Stomach (tissue), 4 donors: Measurements from ENCODE around the gene MINDY3.

ENCODE experiments used
- CTCF ChIP-seq, 7 experiments: fragments of 450-650 bp in 4 of 7; fragments of 200-600 bp in 3 of 7; sonication (generic) in 3 of 7; IDR thresholded peaks; one replicate each; pipeline ENCODE4 v1.5.1; 2016 to 2019; ENCODE audit warnings: antibody characterized with exemption in 7 of 7, control low read depth in 2 of 7, mild to moderate bottlenecking in 1 of 7
- POLR2A ChIP-seq, 4 donors: fragments of 450-650 bp; IDR thresholded peaks; one replicate each; pipeline ENCODE4 v1.6.1; 2016; ENCODE audit warnings: antibody characterized with exemption in 4 of 4, control low read depth in 2 of 4, mild to moderate bottlenecking in 1 of 4, moderate library complexity in 1 of 4
- POLR2AphosphoS5 ChIP-seq, 3 donors: sonication (generic); formaldehyde crosslinking; IDR thresholded peaks; one replicate each; pipeline ENCODE4 v1.6.1; 2016; ENCODE audit warnings: antibody characterized with exemption in 3 of 3

DNA sequence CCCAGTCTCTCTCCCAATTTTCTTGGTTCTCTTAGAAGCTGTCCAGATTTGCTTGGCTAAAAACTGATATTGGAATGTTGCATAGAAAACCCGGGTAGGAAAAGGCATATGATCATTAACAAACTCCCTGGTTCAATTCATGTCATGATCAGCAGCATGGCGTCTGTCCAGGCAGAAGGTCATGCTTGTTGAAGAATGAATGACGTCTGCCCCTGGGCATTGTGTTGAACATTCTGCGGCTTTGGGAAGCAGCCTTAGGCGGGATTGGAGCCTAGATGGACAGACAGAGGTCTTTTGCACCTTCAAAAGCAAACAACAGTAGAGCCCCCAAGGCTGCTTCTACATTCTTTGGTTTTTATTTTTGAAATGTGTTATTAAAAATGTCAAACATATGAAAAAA, 7.7 kb upstream of the MINDY3 start:
- TF ChIP-seq CTCF (IDR thresholded peaks at IDR 0.05) (no peak), POLR2A (IDR thresholded peaks at IDR 0.05) (no peak), POLR2AphosphoS5 (IDR thresholded peaks at IDR 0.05) (no peak)
